A549 (cell line): ENCODE data around the gene CPED1. TPM values are rescaled to one million over a fixed set of nuclear protein-coding genes. Genes with fewer than 3 reads are reported as not detected.
A peak's percentile ranks its signal among the peaks of the same experiment; 100 is the strongest.

Experiments used
- ATAC-seq, 2 experiments: fragments of 200-7000 bp in 1 of 2; fragments of >200 bp in 1 of 2; cut with Nextera tagmentation in 1 of 2; cut with Tn5 transposase in 1 of 2; 3 replicates each; pipeline versions ENCODE4 v1.8.0 to v1.9.1; 2018 to 2020; ENCODE audit warnings: mild to moderate bottlenecking in 1 of 2, moderate library complexity in 1 of 2
- CTCF ChIA-PET: fragments of 300-600 bp; sonication (Branson Sonifier 250); formaldehyde crosslinking; extraction: SDS; loops from one replicate; lab custom pipeline; 2021; ENCODE audit warnings: antibody characterized with exemption, inconsistent platforms; lab: Yijun Ruan, JAX
- POLR2A ChIA-PET: fragments of 350-600 bp; formaldehyde crosslinking; extraction: SDS; loops from one replicate; lab custom pipeline; 2021; ENCODE audit warnings: antibody characterized with exemption, inconsistent platforms; lab: Yijun Ruan, JAX
- DNase-seq, 2 experiments: peaks; one replicate each; pipeline versions ENCODE4 v3.0.0 to v3.0.0-alpha.2; 2011 to 2016; ENCODE audit warnings: low read depth in 1 of 2, low spot score in 1 of 2
- FAIRE-seq: peaks from 2 replicates; lab custom pipeline; 2011; peaks lifted over from hg19 to GRCh38; lab: Jason Lieb, UNC
- H3K27ac ChIP-seq, 2 experiments: fragments of >200 bp; sonication (Bioruptor Twin); formaldehyde crosslinking; 3 replicates each; pipeline ENCODE4 v1.5.1; 2016 to 2017
- H3K4me1 ChIP-seq: fragments of >200 bp; sonication (Bioruptor Twin); formaldehyde crosslinking; 3 replicates; pipeline ENCODE4 v1.6.1; 2016
- H3K4me2 ChIP-seq: fragments of >200 bp; sonication (Bioruptor Twin); formaldehyde crosslinking; 3 replicates; pipeline ENCODE4 v1.6.1; 2016
- H3K4me3 ChIP-seq: fragments of >200 bp; sonication (Bioruptor Twin); formaldehyde crosslinking; 3 replicates; pipeline ENCODE4 v1.5.1; 2016
- H3K9me3 ChIP-seq: fragments of >200 bp; sonication (Bioruptor Twin); formaldehyde crosslinking; 3 replicates; pipeline ENCODE4 v1.6.1; 2016
- BHLHE40 ChIP-seq: IDR thresholded peaks from 2 replicates; pipeline ENCODE4 v1.6.1; 2012; ENCODE audit warnings: low read depth, low read length, inconsistent platforms
- CBX2 ChIP-seq: fragments of 200-600 bp; sonication (generic); IDR thresholded peaks from 2 replicates; pipeline ENCODE4 v1.6.1; 2016; ENCODE audit warnings: low read depth, mild to moderate bottlenecking, borderline replicate concordance
- CEBPB ChIP-seq, 2 experiments: fragments of >200 bp in 1 of 2; sonication (Bioruptor Twin) in 1 of 2; formaldehyde crosslinking in 1 of 2; IDR thresholded peaks; 2 replicates each; pipeline ENCODE4 v1.6.1; 2012 to 2016
- CTCF ChIP-seq: fragments of >200 bp; sonication (Bioruptor Twin); formaldehyde crosslinking; IDR thresholded peaks from 3 replicates; pipeline ENCODE4 v1.5.1; 2016
- ESRRA ChIP-seq: fragments of 150-350 bp; IDR thresholded peaks from 2 replicates; pipeline ENCODE4 v1.6.1; 2014; ENCODE audit warnings: mild to moderate bottlenecking, low read length, borderline replicate concordance
- GATA3 ChIP-seq: IDR thresholded peaks from 2 replicates; pipeline ENCODE4 v1.6.1; 2012; ENCODE audit warnings: borderline replicate concordance
- HEYL ChIP-seq: fragments of 250-450 bp; sonication (Bioruptor Pico); IDR thresholded peaks from 2 replicates; pipeline ENCODE4 v1.8.0; 2021; ENCODE audit warnings: mild to moderate bottlenecking, moderate library complexity
- HOXB13 ChIP-seq: fragments of 250-450 bp; sonication (Bioruptor Pico); IDR thresholded peaks from 2 replicates; pipeline ENCODE4 v1.5.0; 2020; ENCODE audit warnings: low read depth, mild to moderate bottlenecking, moderate library complexity
- JUN ChIP-seq, 2 experiments: fragments of >200 bp; sonication (Bioruptor Twin); formaldehyde crosslinking; IDR thresholded peaks; 2 replicates in 1 of 2; 3 replicates in 1 of 2; pipeline ENCODE4 v1.6.1; 2016 to 2017
- MAFK ChIP-seq: fragments of 450-650 bp; IDR thresholded peaks from 2 replicates; pipeline ENCODE4 v1.6.1; 2014; ENCODE audit not compliant: partially characterized antibody
- NPAS2 ChIP-seq: fragments of 250-450 bp; sonication (Bioruptor Pico); IDR thresholded peaks from 2 replicates; pipeline ENCODE4 v1.8.0; 2022; ENCODE audit warnings: mild to moderate bottlenecking, moderate library complexity, borderline replicate concordance
- NR3C1 ChIP-seq: fragments of >200 bp; sonication (Bioruptor Twin); formaldehyde crosslinking; IDR thresholded peaks from 3 replicates; pipeline ENCODE4 v1.6.1; 2017
- POLR2AphosphoS2 ChIP-seq: conservative IDR thresholded peaks from 2 replicates; pipeline ENCODE4 v1.6.1; 2012; ENCODE audit warnings: low read length, improper control_type of control experiment, inconsistent platforms
- RAD21 ChIP-seq, 2 experiments: fragments of >200 bp in 1 of 2; sonication (Bioruptor Twin) in 1 of 2; formaldehyde crosslinking in 1 of 2; IDR thresholded peaks in 1 of 2; conservative IDR thresholded peaks in 1 of 2; 2 replicates in 1 of 2; 3 replicates in 1 of 2; pipeline ENCODE4 v1.6.1; 2012 to 2018; ENCODE audit warnings: inconsistent platforms in 1 of 2
- RCOR1 ChIP-seq: fragments of 150-350 bp; IDR thresholded peaks from 2 replicates; pipeline ENCODE4 v1.6.1; 2014; ENCODE audit warnings: antibody characterized with exemption, low read length, low read depth
- RFX5 ChIP-seq: fragments of 450-650 bp; IDR thresholded peaks from 2 replicates; pipeline ENCODE4 v1.7.1; 2014; ENCODE audit warnings: antibody characterized with exemption, mild to moderate bottlenecking, moderate library complexity
- USF2 ChIP-seq: fragments of 450-650 bp; IDR thresholded peaks from 2 replicates; pipeline ENCODE4 v1.6.1; 2014; ENCODE audit warnings: antibody characterized with exemption
- ZFP36 ChIP-seq: fragments of 450-650 bp; IDR thresholded peaks from 2 replicates; pipeline ENCODE4 v1.6.1; 2014; ENCODE audit warnings: borderline replicate concordance; ENCODE audit not compliant: partially characterized antibody
- WGBS: methylation state at CpG from one replicate; pipeline ENCODE4 v1.1.6; 2017; ENCODE audit errors: missing lambda C conversion rate; 5-methylcytosine and 5-hydroxymethylcytosine counted together
- polyA plus RNA-seq, 4 experiments: library from polyadenylated mRNA; depleted of rRNA in 3 of 4; stranded (reverse); fragments of >200 nt; fragmentation: RNase III in 1 of 4; extraction: RNeasy Plus Mini Kit Qiagen cat#74134 plus additional on column Dnase treatment in 1 of 4; gene quantifications; 2 replicates in 3 of 4; 3 replicates in 1 of 4; pipeline ENCODE4 v1.2.3, GENCODE V29; 2011 to 2017
- TF ChIP-seq, protein P1 (sequence below): fragments of 250-450 bp; sonication (Bioruptor Pico); IDR thresholded peaks from 2 replicates; pipeline ENCODE4 v1.5.0; 2020; ENCODE audit warnings: low read depth, mild to moderate bottlenecking, moderate library complexity
- TF ChIP-seq, protein P2 (sequence below): IDR thresholded peaks from 2 replicates; pipeline ENCODE4 v1.6.1; 2012; ENCODE audit warnings: low read depth, borderline replicate concordance

Gene CPED1
- polyA plus RNA-seq, 2 of the 4 experiments (the other 2 are of a cell fraction) = 0.03 TPM; not detected in 1

- Histone ChIP-seq H3K4me1 (no peaks in the 10 kb centered on the region), H3K4me2 (no peak overlapping the region), H3K9me3 (no peaks in the 10 kb centered on the region)
- CTCF ChIA-PET = interaction anchor here (1.1 kb wide), 1 partner anchor 834 kb away, joined by 3 read pairs; no protein-coding TSS in a partner anchor
- TF ChIP-seq JUN (IDR thresholded peaks at IDR 0.05) (no peak), ESRRA (no peak), POLR2AphosphoS2 (no peak), MAFK (no peak), CBX2 (no peak), HOXB13 (no peak), NPAS2 (CRISPR knock-in tag) (no peak), USF2 (no peak), NR3C1 (no peak)
- TF ChIP-seq, protein P1, sequence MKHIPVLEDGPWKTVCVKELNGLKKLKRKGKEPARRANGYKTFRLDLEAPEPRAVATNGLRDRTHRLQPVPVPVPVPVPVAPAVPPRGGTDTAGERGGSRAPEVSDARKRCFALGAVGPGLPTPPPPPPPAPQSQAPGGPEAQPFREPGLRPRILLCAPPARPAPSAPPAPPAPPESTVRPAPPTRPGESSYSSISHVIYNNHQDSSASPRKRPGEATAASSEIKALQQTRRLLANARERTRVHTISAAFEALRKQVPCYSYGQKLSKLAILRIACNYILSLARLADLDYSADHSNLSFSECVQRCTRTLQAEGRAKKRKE (CRISPR knock-in tag) = no peak
- TF ChIP-seq, all 56 proteins: peak for 0
- WGBS = 15% methylated on average over 4 of the region's 4 CpGs
- POLR2A ChIA-PET = no interaction called here
- no peak overlapping the region for H3K4me3 ChIP-seq
- H3K27ac ChIP-seq = no peak overlapping the region
- DNase-seq (no peak), ATAC-seq (0 out of 6 replicates have a peak, but pooled peaks of 1 of the 2 experiments have one; percentile 13), FAIRE-seq (no peak)
Measured at GRCh38 chr7:121160150-121161008, 171.9 kb downstream of the CPED1 start.

DNA sequence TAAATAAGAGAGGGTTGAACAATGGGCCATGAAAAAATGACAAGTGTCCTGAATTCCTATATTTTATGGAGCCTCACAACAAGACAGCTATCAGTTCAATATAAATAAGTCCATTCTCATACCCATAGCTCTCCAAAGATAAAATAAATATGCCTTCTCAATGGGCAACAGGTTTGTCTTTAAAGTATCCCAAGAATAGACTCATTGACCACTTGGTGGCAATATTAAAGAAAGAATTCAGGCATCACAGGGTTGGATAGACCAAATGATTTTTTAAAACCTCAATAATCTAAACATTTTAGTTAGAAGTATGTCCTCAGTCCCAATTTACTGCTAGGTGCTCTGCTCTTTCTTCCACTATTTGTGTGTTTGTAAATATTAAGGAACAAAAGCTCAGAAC is 175.2 kb downstream of the CPED1 start:
- H3K27ac ChIP-seq = no peak overlapping the region
- ChIA-PET CTCF (no interaction called here), POLR2A (no interaction called here)
- no peaks in the 10 kb centered on the region for H3K9me3 ChIP-seq
- H3K4me1 ChIP-seq = no peaks in the 10 kb centered on the region
- H3K4me2 ChIP-seq = no peak overlapping the region
- TF ChIP-seq CTCF (no peak), POLR2AphosphoS2 (no peak), RAD21 (conservative IDR thresholded peaks at IDR 0.05 in 1 of 2, IDR thresholded peaks at IDR 0.05 in 1 of 2) (no peak), RCOR1 (no peak), BHLHE40 (no peak), ZFP36 (no peak), MAFK (no peak), CEBPB (IDR thresholded peaks at IDR 0.05) (no peak), GATA3 (no peak), HEYL (CRISPR knock-in tag) (no peak), ESRRA (no peak), RFX5 (no peak)
- TF ChIP-seq, protein P2, sequence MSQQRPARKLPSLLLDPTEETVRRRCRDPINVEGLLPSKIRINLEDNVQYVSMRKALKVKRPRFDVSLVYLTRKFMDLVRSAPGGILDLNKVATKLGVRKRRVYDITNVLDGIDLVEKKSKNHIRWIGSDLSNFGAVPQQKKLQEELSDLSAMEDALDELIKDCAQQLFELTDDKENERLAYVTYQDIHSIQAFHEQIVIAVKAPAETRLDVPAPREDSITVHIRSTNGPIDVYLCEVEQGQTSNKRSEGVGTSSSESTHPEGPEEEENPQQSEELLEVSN = no peak
- TF ChIP-seq, protein P1 (CRISPR knock-in tag) = no peak
- H3K4me3 ChIP-seq = no peak overlapping the region
- ATAC-seq = no peak
- DNase-seq = no peak
- no peak for FAIRE-seq
